ENCODE measurements around the gene GCFC2.

GRCh38 chr2:75676464-75676863, 34.3 kb downstream of the GCFC2 start:
- TF ChIP-seq CTCF (IDR thresholded peaks at IDR 0.05; ENCODE audit: extremely low read depth in 1 of 2, insufficient read depth in 1 of 2, low read depth in 1 of 2, low read length in 2 of 2) (no peak), POLR2A (IDR thresholded peaks at IDR 0.05; ENCODE audit: low read depth, low read length) (no peak), MYC (IDR thresholded peaks at IDR 0.05; ENCODE audit: low read depth, low read length) (no peak), EZH2 (IDR thresholded peaks at IDR 0.05; ENCODE audit: borderline replicate concordance, low read depth, low read length, severe bottlenecking) (no peak), MAX (IDR thresholded peaks at IDR 0.05; ENCODE audit: insufficient read depth, insufficient read length) (no peak), POLR2AphosphoS5 (IDR thresholded peaks at IDR 0.05; ENCODE audit: insufficient read depth, low read depth, low read length) (no peak)
